Caco-2 (cell line): ENCODE data around the gene CNIH1. TPM values are rescaled to one million over a fixed set of nuclear protein-coding genes. Genes with fewer than 3 reads are reported as not detected.

ENCODE experiments used
- BruUV-seq: library from RNA; stranded (reverse); fragments of 400-500 nt; replicated peaks from 2 replicates; lab custom pipeline; 2021; lab: Mats Ljungman, UMichigan
- CTCF ChIA-PET: fragments of 300-600 bp; sonication (Branson Sonifier 250); formaldehyde crosslinking; loops from one replicate; lab custom pipeline; 2022; ENCODE audit warnings: antibody characterized with exemption; lab: Charles Lee
- POLR2A ChIA-PET: fragments of 300-600 bp; sonication (Branson Sonifier 250); formaldehyde crosslinking; loops from one replicate; lab custom pipeline; 2022; ENCODE audit warnings: antibody characterized with exemption; lab: Charles Lee
- DNase-seq, 2 experiments: peaks; one replicate each; pipeline versions ENCODE4 v3.0.0 to v3.0.0-alpha.2; 2020 to 2022
- H3K27me3 ChIP-seq: replicated peaks from 2 replicates; pipeline ENCODE4 v1.6.0; 2011; ENCODE audit warnings: low read length; ENCODE audit not compliant: control insufficient read depth, insufficient read depth
- H3K36me3 ChIP-seq: 2 replicates; pipeline ENCODE4 v1.5.1; 2011; ENCODE audit warnings: low read length; ENCODE audit not compliant: control insufficient read depth, insufficient read depth
- H3K4me1 ChIP-seq: fragments of 250-450 bp; sonication (Bioruptor Pico); 2 replicates; pipeline ENCODE4 v1.5.1; 2020; ENCODE audit warnings: mild to moderate bottlenecking
- H3K4me3 ChIP-seq: 2 replicates; pipeline ENCODE4 v1.5.1; 2011; ENCODE audit warnings: low read depth, mild to moderate bottlenecking, control low read depth, low read length
- H3K9me3 ChIP-seq: fragments of 250-450 bp; sonication (Bioruptor Pico); 2 replicates; pipeline ENCODE4 v1.5.1; 2020; ENCODE audit warnings: mild to moderate bottlenecking, moderate library complexity
- H3K27ac Mint-ChIP-seq: one replicate; pipeline ENCODE4 v1.8.0; 2022; ENCODE audit warnings: mixed read lengths; ENCODE audit not compliant: unreplicated experiment
- H3K27me3 Mint-ChIP-seq: one replicate; pipeline ENCODE4 v1.8.0; 2022; ENCODE audit warnings: mixed read lengths; ENCODE audit not compliant: insufficient read depth, unreplicated experiment
- H3K36me3 Mint-ChIP-seq: one replicate; pipeline ENCODE4 v1.8.0; 2022; ENCODE audit warnings: mild to moderate bottlenecking, mixed read lengths; ENCODE audit not compliant: insufficient read depth, unreplicated experiment
- H3K4me1 Mint-ChIP-seq: one replicate; pipeline ENCODE4 v1.8.0; 2022; ENCODE audit warnings: low read depth, mixed read lengths; ENCODE audit not compliant: unreplicated experiment
- H3K4me3 Mint-ChIP-seq: one replicate; pipeline ENCODE4 v1.8.0; 2022; ENCODE audit warnings: mild to moderate bottlenecking, moderate library complexity, mixed read lengths; ENCODE audit not compliant: unreplicated experiment
- H3K9me3 Mint-ChIP-seq: one replicate; pipeline ENCODE4 v1.8.0; 2022; ENCODE audit warnings: mixed read lengths; ENCODE audit not compliant: unreplicated experiment
- intact Hi-C: fragments of 100-400 bp; cut with micrococcal nuclease; formaldehyde crosslinking; loops from one replicate; pipeline ENCODE4 v1.10.0; 2022; ENCODE audit not compliant: unreplicated experiment
- total RNA-seq: library from RNA; stranded (reverse); gene quantifications from 2 replicates; pipeline ENCODE4 v1.2.3, GENCODE V29; 2022
- TF ChIP-seq, protein P1 (sequence below), 2 experiments: fragments of 200-600 bp in 1 of 2; IDR thresholded peaks; 1 replicate in 1 of 2; 2 replicates in 1 of 2; pipeline versions ENCODE4 v1.5.1 to v1.8.0; 2011 to 2022; ENCODE audit warnings: antibody characterized with exemption in 1 of 2, control low read depth in 1 of 2, inconsistent platforms in 1 of 2, low read depth in 1 of 2, low read length in 1 of 2, mild to moderate bottlenecking in 1 of 2, moderate library complexity in 1 of 2; ENCODE audit not compliant: insufficient read depth in 1 of 2, severe bottlenecking in 1 of 2, unreplicated experiment in 1 of 2

CNIH1 gene
- total RNA-seq, 1 experiment from 2014 or later = 164 TPM

DNA sequence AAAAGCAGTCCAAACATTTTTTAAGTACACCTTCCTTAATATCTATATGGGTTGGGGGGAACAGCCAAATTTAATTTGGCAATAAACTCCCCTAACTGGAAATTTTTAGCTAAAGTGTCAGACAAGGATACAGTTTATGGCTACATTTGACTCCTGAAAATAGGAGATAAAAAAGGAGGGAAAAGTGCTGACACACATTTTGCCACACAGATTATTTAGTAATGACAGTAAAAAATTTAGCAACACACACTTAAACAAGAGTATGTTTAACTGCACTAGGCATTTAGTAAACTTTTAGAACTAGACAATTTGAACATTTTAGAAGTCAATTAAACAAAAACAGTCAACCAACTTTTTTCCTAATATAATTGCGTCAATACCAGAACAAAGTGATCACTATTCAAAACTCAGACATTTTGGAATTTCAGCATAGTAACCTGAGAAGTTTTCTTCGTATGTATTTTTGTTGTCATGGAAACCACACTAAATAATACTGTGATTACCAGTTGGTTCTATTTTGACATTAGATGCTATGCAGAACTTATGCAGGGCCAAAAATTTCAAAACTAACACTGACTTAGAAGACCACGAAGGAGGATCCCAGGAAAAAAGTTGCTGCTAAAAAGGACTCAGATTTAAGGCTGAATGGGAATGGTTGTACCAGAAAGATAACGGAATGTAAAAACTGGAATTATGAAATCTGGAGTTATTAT lies 34.2 kb upstream of the CNIH1 start:
- TF ChIP-seq, protein P1, sequence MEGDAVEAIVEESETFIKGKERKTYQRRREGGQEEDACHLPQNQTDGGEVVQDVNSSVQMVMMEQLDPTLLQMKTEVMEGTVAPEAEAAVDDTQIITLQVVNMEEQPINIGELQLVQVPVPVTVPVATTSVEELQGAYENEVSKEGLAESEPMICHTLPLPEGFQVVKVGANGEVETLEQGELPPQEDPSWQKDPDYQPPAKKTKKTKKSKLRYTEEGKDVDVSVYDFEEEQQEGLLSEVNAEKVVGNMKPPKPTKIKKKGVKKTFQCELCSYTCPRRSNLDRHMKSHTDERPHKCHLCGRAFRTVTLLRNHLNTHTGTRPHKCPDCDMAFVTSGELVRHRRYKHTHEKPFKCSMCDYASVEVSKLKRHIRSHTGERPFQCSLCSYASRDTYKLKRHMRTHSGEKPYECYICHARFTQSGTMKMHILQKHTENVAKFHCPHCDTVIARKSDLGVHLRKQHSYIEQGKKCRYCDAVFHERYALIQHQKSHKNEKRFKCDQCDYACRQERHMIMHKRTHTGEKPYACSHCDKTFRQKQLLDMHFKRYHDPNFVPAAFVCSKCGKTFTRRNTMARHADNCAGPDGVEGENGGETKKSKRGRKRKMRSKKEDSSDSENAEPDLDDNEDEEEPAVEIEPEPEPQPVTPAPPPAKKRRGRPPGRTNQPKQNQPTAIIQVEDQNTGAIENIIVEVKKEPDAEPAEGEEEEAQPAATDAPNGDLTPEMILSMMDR (IDR thresholded peaks at IDR 0.05; ENCODE audit: insufficient read depth in 1 of 2, low read depth in 1 of 2, low read length in 1 of 2, severe bottlenecking in 1 of 2, unreplicated experiment in 1 of 2) = no peak
- ChIA-PET POLR2A (no interaction called here), CTCF (no interaction called here)
- no peaks in the 10 kb centered on the region for H3K9me3 ChIP-seq
- peak overlapping the region; percentile 34 for H3K27ac Mint-ChIP-seq
- H3K27me3 ChIP-seq = no peaks in the 10 kb centered on the region
- no peaks in the 10 kb centered on the region for H3K36me3 ChIP-seq
- peaks cover 8% of the 10 kb centered on the region for H3K4me1 Mint-ChIP-seq
- intact Hi-C loops = no loop called here
- H3K4me1 ChIP-seq = peaks cover 27% of the 10 kb centered on the region
- no TSS peak for BruUV-seq
- peaks cover 57% of the 10 kb centered on the region for H3K36me3 Mint-ChIP-seq
- DNase-seq = no peak
- no peaks in the 10 kb centered on the region for H3K9me3 Mint-ChIP-seq
- H3K27me3 Mint-ChIP-seq = no peaks in the 10 kb centered on the region
- no peak overlapping the region for H3K4me3 ChIP-seq
- no peak overlapping the region for H3K4me3 Mint-ChIP-seq

GRCh38 chr14:54474232-54474793 lies 33.1 kb upstream of the CNIH1 start:
- H3K27me3 ChIP-seq = no peaks in the 10 kb centered on the region
- no TSS peak for BruUV-seq
- Mint-ChIP-seq H3K27ac (no peak overlapping the region), H3K27me3 (no peaks in the 10 kb centered on the region), H3K36me3 (peaks cover 60% of the 10 kb centered on the region), H3K4me3 (no peak overlapping the region), H3K9me3 (no peaks in the 10 kb centered on the region), H3K4me1 (peaks cover 11% of the 10 kb centered on the region)
- no peaks in the 10 kb centered on the region for H3K36me3 ChIP-seq
- H3K9me3 ChIP-seq = no peaks in the 10 kb centered on the region
- intact Hi-C loops = no loop called here
- ChIA-PET POLR2A (interaction anchor here (1.5 kb wide), 1 partner anchor 14 kb away, joined by 5 read pairs; the partner anchor contains the start of gene GMFB), CTCF (no interaction called here)
- TF ChIP-seq, protein P1 (IDR thresholded peaks at IDR 0.05; ENCODE audit: insufficient read depth in 1 of 2, low read depth in 1 of 2, low read length in 1 of 2, severe bottlenecking in 1 of 2, unreplicated experiment in 1 of 2) = no peak
- no peak overlapping the region for H3K4me3 ChIP-seq
- H3K4me1 ChIP-seq = peaks cover 29% of the 10 kb centered on the region
- DNase-seq = no peak

DNA sequence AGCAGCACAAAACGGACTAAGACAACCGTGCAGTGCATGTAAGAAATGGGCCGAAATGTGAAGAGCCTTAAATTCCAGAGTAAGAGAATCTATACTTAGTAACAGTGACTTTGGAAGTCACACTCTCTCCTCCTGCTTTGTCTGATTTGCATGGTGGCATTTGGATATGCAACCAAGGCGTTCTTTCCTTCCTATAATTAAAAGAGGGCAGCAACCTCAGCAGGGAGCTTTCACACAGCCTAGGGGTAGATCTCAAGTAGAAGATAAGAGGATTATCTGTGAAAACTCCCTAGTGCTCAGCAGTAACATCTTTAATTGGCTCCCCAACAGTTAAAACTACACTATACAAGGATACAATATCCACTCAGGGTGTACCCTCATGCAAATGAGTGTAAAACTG lies 31.1 kb upstream of the CNIH1 start:
- TF ChIP-seq, protein P1 (IDR thresholded peaks at IDR 0.05; ENCODE audit: insufficient read depth in 1 of 2, low read depth in 1 of 2, low read length in 1 of 2, severe bottlenecking in 1 of 2, unreplicated experiment in 1 of 2) = no peak
- Mint-ChIP-seq H3K4me3 (no peak overlapping the region), H3K4me1 (peaks cover 11% of the 10 kb centered on the region), H3K27ac (no peak overlapping the region), H3K36me3 (peaks cover 51% of the 10 kb centered on the region), H3K9me3 (peaks cover 9% of the 10 kb centered on the region), H3K27me3 (no peaks in the 10 kb centered on the region)
- POLR2A ChIA-PET = no interaction called here
- Histone ChIP-seq H3K4me1 (peaks cover 29% of the 10 kb centered on the region), H3K36me3 (no peaks in the 10 kb centered on the region), H3K9me3 (peaks cover 4% of the 10 kb centered on the region), H3K27me3 (no peaks in the 10 kb centered on the region), H3K4me3 (no peak overlapping the region)
- DNase-seq = no peak
- intact Hi-C loops = no loop called here
- CTCF ChIA-PET = no interaction called here
- BruUV-seq = no TSS peak
